Esophagus squamous epithelium (tissue), 5 donors: ENCODE measurements around the gene TMCO5A. TPM values are rescaled to one million over a fixed set of nuclear protein-coding genes. Genes with fewer than 3 reads are reported as not detected.

ENCODE experiments used
- DNase-seq: peaks from one replicate; lab custom pipeline; 2025; lab: John Stamatoyannopoulos, UW
- H3K27ac ChIP-seq, 4 donors: fragments of 200-600 bp; sonication (generic); one replicate each; pipeline ENCODE4 v1.5.1; 2016 to 2019; ENCODE audit warnings: mild to moderate bottlenecking in 1 of 4
- H3K27me3 ChIP-seq, 4 donors: fragments of 200-600 bp; sonication (generic); 1 replicate in 3 of 4; 2 replicates in 1 of 4; pipeline versions ENCODE4 v1.5.1 to v1.6.0; 2017 to 2021; ENCODE audit warnings: antibody characterized with exemption in 1 of 4
- H3K36me3 ChIP-seq, 3 donors: fragments of 200-600 bp; sonication (generic); one replicate each; pipeline ENCODE4 v1.5.1; 2016 to 2019
- H3K4me1 ChIP-seq, 3 donors: fragments of 200-600 bp; sonication (generic); one replicate each; pipeline ENCODE4 v1.5.1; 2017 to 2019
- H3K4me3 ChIP-seq, 4 donors: fragments of 200-600 bp; sonication (generic); 1 replicate in 3 of 4; 2 replicates in 1 of 4; pipeline ENCODE4 v1.5.1; 2016 to 2019; ENCODE audit warnings: mild to moderate bottlenecking in 2 of 4, moderate library complexity in 1 of 4
- H3K9me3 ChIP-seq, 3 donors: fragments of 200-600 bp; sonication (generic); one replicate each; pipeline ENCODE4 v1.5.1; 2016 to 2019
- POLR2A ChIP-seq, 4 donors: fragments of 450-650 bp; IDR thresholded peaks; one replicate each; pipeline ENCODE4 v1.6.1; 2017; ENCODE audit warnings: antibody characterized with exemption in 4 of 4, mild to moderate bottlenecking in 4 of 4, moderate library complexity in 3 of 4
- WGBS, 2 donors: methylation state at CpG; one replicate each; pipeline ENCODE4 v1.1.5; 2018; 5-methylcytosine and 5-hydroxymethylcytosine counted together
- intact Hi-C: fragments of 100-400 bp; cut with DNase I; formaldehyde crosslinking; loops from one replicate; pipeline ENCODE4 v1.15.0; 2022
- total RNA-seq, 4 donors: library from RNA; depleted of rRNA; stranded (reverse); fragments of >200 nt; gene quantifications; one replicate each; pipeline ENCODE4 v1.1.0, GENCODE V29; 2016
- TF ChIP-seq, protein P1 (sequence below), 6 experiments: fragments of 450-650 bp in 4 of 6; fragments of 200-600 bp in 2 of 6; sonication (generic) in 2 of 6; IDR thresholded peaks; one replicate each; pipeline ENCODE4 v1.5.1; 2016 to 2019; ENCODE audit warnings: antibody characterized with exemption in 6 of 6, mild to moderate bottlenecking in 4 of 6, moderate library complexity in 4 of 6
- donor health status: DM: yes; HTN: yes; CAD: no.

The TMCO5A gene
- not detected for total RNA-seq

DNA sequence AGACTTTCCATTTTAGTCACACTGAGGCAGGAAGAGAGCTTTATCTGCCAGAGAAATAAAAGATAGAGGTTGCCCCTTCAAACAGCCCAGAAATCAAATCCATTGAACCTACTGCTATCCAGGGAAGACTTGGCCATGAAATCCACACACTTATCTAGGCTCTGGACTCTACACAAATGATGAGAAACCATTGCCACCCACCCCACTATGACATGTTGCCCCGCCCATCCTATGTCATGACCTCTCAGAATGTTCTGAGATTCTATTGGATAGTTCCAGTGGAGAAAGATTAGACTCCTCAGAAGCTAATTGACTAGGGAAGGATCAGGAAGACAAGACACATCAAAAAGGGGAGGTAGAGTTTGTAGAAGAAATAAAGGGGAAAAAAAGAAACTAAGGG lies at the start of gene TMCO5A:
Gene TMCO5A (plus strand): TSS at position 301 of the 400 bp plus-strand sequence. CDS start 1,684 bp downstream, outside the sequence.
- TF ChIP-seq POLR2A (IDR thresholded peaks at IDR 0.05) = no peak
- TF ChIP-seq, protein P1, sequence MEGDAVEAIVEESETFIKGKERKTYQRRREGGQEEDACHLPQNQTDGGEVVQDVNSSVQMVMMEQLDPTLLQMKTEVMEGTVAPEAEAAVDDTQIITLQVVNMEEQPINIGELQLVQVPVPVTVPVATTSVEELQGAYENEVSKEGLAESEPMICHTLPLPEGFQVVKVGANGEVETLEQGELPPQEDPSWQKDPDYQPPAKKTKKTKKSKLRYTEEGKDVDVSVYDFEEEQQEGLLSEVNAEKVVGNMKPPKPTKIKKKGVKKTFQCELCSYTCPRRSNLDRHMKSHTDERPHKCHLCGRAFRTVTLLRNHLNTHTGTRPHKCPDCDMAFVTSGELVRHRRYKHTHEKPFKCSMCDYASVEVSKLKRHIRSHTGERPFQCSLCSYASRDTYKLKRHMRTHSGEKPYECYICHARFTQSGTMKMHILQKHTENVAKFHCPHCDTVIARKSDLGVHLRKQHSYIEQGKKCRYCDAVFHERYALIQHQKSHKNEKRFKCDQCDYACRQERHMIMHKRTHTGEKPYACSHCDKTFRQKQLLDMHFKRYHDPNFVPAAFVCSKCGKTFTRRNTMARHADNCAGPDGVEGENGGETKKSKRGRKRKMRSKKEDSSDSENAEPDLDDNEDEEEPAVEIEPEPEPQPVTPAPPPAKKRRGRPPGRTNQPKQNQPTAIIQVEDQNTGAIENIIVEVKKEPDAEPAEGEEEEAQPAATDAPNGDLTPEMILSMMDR (IDR thresholded peaks at IDR 0.05) = no peak
- Histone ChIP-seq H3K27me3 (no peaks in the 10 kb centered on the region), H3K4me1 (no peaks in the 10 kb centered on the region), H3K9me3 (no peaks in the 10 kb centered on the region), H3K27ac (no peak within 1 kb of the TSS), H3K4me3 (no peak within 1 kb of the TSS), H3K36me3 (no peaks in the 10 kb centered on the region)
- no peak for DNase-seq
- WGBS, 2 donors = 40 to 50% methylated on average over 1 of the region's 1 CpG
- intact Hi-C loops = no loop called here

DNA sequence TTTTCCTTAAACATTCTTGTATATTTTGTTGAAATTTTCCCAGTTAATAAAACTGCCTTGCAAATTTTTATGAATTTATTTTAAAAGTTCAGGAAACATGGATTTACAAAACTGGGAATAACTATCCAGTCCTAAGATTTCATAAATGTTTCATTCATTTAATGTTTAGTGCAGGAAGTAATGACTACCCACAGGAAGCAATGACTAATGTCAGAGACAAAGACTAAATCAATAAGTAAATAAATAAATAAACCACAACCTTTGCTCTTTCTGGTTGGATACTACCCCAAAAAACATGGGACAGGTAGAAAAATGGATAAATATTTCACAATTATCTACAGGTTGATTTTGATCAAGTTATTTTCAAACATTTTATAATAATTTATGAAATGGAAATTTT lies 48.8 kb upstream of the TMCO5A start:
- no peak for DNase-seq
- Histone ChIP-seq H3K27ac (no peak overlapping the region), H3K4me1 (no peaks in the 10 kb centered on the region), H3K27me3 (no peaks in the 10 kb centered on the region), H3K4me3 (no peak overlapping the region), H3K9me3 (no peaks in the 10 kb centered on the region), H3K36me3 (no peaks in the 10 kb centered on the region)
- intact Hi-C loops = no loop called here
- no peak for TF ChIP-seq POLR2A (IDR thresholded peaks at IDR 0.05)
- TF ChIP-seq, protein P1 (IDR thresholded peaks at IDR 0.05) = no peak

DNA sequence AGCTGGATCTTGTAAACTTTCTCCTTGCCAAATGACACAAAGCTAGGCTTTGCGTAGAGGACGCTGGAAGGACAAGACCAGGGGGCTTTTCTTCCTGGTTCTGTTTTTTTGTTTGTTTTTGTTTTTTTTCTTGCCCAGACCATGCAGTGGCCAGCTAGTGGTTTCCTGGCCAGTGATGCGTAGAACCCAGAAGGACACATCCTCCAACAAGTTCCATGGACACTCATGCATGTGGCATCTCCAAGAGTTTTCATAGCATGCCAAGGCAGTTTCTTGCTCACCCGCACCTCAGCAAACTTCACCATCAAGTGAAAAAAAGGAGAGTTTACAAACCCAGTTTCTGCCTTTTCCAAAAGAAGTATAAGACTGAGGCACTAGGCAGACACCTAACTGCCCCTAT lies 46.1 kb upstream of the TMCO5A start:
- H3K36me3 ChIP-seq = no peaks in the 10 kb centered on the region
- no peak overlapping the region for H3K4me3 ChIP-seq
- TF ChIP-seq, protein P1 (IDR thresholded peaks at IDR 0.05) = no peak
- no peak for TF ChIP-seq POLR2A (IDR thresholded peaks at IDR 0.05)
- H3K4me1 ChIP-seq = no peaks in the 10 kb centered on the region
- no peak for DNase-seq
- intact Hi-C loops = no loop called here
- H3K27me3 ChIP-seq = no peaks in the 10 kb centered on the region
- no peak overlapping the region for H3K27ac ChIP-seq
- WGBS, 2 donors = 85 to 89% methylated on average over 3 to 4 of the region's 4 CpGs
- H3K9me3 ChIP-seq = no peaks in the 10 kb centered on the region

DNA sequence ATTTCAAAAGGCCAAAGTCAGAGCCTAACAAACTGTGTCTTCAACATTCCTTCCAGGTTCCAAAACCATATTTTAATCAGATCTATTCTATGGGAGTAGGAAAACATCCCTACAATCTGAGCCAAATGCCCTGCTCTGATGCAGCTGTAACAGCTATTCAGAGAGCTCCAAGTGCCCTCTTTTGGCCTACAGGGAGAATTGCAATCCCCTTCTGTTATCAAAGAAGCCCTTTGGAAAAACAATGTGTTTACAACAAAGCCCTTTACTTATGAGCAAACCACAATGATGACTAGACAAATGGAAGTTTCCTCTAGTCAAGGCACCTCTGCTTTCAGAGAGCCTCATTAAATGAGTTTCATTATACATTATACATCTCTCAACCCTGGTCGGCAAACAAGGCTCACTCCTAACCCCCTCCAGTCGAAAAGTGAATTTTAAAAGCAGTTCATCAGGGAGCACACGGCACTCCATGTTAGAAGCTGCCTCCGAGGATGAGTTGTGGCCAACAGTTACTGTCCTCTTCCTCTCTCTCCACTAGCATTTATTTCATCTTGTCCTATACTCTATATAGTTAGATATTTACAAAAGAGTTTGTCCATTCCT lies 42.6 kb upstream of the TMCO5A start:
- no peaks in the 10 kb centered on the region for H3K4me1 ChIP-seq
- TF ChIP-seq, protein P1 (IDR thresholded peaks at IDR 0.05) = peak in 5 of 6 experiments; percentile 29 to 62 (median 50)
- no peak for TF ChIP-seq POLR2A (IDR thresholded peaks at IDR 0.05)

DNA sequence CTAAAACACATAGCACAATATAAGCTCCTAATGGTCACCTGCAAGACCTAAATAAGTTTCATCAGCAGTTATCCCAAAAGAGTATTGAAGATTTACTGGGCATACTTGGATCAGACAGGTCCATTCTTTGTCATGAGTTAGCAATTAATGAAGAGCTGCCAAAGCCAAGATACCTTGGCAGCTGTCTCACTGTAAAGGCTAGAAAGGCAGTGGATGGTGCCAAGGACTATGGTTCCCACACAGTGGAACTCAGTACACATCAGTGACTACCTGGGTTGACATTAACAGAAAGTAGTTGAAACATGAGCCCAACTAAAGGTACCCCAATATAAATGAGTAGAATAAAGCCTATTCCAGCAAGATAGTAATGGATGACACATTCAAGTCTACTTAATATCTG lies 41.1 kb upstream of the TMCO5A start:
- no peaks in the 10 kb centered on the region for H3K36me3 ChIP-seq
- H3K27me3 ChIP-seq = no peaks in the 10 kb centered on the region
- H3K27ac ChIP-seq = no peak overlapping the region
- H3K9me3 ChIP-seq = no peaks in the 10 kb centered on the region
- intact Hi-C loops = no loop called here
- TF ChIP-seq, protein P1 (IDR thresholded peaks at IDR 0.05) = no peak
- TF ChIP-seq POLR2A (IDR thresholded peaks at IDR 0.05) = no peak
- no peaks in the 10 kb centered on the region for H3K4me1 ChIP-seq
- DNase-seq = no peak
- H3K4me3 ChIP-seq = no peak overlapping the region

More for the DNA sequence above, 42.6 kb upstream of the TMCO5A start:
- Histone ChIP-seq H3K27me3 (no peaks in the 10 kb centered on the region), H3K36me3 (no peaks in the 10 kb centered on the region), H3K27ac (no peak overlapping the region), H3K9me3 (no peaks in the 10 kb centered on the region), H3K4me3 (no peak overlapping the region)
- 32 to 40% methylated on average over 4 of the region's 4 CpGs for WGBS, 2 donors
- DNase-seq = no peak
- intact Hi-C loops = no loop called here
